ENCODE data around the gene SCLT1.

Gene SCLT1

GRCh38 chr4:129117705-129118104 lies 24.4 kb upstream of the SCLT1 start:
- H3K4me3 ChIP-seq (ENCODE audit: low read depth, low read length) = no peak overlapping the region
- TF ChIP-seq, protein P1, sequence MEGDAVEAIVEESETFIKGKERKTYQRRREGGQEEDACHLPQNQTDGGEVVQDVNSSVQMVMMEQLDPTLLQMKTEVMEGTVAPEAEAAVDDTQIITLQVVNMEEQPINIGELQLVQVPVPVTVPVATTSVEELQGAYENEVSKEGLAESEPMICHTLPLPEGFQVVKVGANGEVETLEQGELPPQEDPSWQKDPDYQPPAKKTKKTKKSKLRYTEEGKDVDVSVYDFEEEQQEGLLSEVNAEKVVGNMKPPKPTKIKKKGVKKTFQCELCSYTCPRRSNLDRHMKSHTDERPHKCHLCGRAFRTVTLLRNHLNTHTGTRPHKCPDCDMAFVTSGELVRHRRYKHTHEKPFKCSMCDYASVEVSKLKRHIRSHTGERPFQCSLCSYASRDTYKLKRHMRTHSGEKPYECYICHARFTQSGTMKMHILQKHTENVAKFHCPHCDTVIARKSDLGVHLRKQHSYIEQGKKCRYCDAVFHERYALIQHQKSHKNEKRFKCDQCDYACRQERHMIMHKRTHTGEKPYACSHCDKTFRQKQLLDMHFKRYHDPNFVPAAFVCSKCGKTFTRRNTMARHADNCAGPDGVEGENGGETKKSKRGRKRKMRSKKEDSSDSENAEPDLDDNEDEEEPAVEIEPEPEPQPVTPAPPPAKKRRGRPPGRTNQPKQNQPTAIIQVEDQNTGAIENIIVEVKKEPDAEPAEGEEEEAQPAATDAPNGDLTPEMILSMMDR (conservative IDR thresholded peaks at IDR 0.05; ENCODE audit: low read depth, low read length) = no peak
- DNase-seq (ENCODE audit: low read depth) = no peak

DNA sequence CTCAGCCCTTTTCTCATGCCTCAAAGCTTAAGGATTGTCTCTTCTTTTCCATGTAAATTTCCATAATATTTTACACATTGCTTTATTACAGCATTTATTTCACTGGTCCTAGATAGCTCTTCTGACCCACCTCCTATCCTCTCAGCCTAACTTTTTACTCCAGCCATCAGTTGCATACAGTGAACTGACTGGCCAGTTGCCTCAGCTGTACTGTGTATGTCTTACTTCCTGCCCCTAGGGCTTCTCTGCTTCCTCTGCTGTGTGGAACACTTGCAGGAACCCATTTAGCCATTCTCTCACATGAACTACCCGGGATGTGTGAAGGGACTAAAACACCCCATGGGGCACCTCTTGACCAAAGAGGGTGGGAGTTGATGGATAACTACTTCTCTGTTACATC lies 20.6 kb upstream of the SCLT1 start:
- TF ChIP-seq, protein P1 (conservative IDR thresholded peaks at IDR 0.05; ENCODE audit: low read depth, low read length) = no peak
- DNase-seq (ENCODE audit: low read depth) = no peak

GRCh38 chr4:129113434-129113833 lies 20.1 kb upstream of the SCLT1 start:
- TF ChIP-seq, protein P1 (conservative IDR thresholded peaks at IDR 0.05; ENCODE audit: low read depth, low read length) = no peak
- no peak overlapping the region for H3K4me3 ChIP-seq (ENCODE audit: low read depth, low read length)
- no peak for DNase-seq (ENCODE audit: low read depth)

More for the DNA sequence above, 20.6 kb upstream of the SCLT1 start:
- H3K4me3 ChIP-seq (ENCODE audit: low read depth, low read length) = no peak overlapping the region

GRCh38 chr4:129111919-129112318 lies 18.6 kb upstream of the SCLT1 start:
- no peak overlapping the region for H3K4me3 ChIP-seq (ENCODE audit: low read depth, low read length)
- TF ChIP-seq, protein P1 (conservative IDR thresholded peaks at IDR 0.05; ENCODE audit: low read depth, low read length) = no peak
- no peak for DNase-seq (ENCODE audit: low read depth)

DNA sequence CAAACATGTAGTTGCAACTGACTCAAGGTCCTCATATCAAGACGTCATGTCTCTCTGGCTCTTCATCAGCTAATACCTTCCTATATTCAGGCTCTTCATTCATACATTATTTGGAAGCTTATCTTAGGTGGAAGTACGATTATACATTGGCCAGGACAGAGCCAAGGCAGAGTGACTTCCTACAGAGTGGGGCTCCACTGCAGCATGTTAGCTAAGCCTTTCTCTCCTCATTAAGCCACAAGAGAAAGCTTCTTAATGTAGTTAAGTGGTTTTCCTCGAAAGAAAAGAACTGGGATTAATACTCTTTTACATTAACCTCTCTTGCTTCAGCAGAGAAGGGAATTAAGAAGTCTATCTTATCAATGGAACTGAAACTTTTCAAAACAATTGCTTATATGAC lies 17.6 kb upstream of the SCLT1 start:
- TF ChIP-seq, protein P1 (conservative IDR thresholded peaks at IDR 0.05; ENCODE audit: low read depth, low read length) = no peak
- DNase-seq (ENCODE audit: low read depth) = no peak
- no peak overlapping the region for H3K4me3 ChIP-seq (ENCODE audit: low read depth, low read length)

DNA sequence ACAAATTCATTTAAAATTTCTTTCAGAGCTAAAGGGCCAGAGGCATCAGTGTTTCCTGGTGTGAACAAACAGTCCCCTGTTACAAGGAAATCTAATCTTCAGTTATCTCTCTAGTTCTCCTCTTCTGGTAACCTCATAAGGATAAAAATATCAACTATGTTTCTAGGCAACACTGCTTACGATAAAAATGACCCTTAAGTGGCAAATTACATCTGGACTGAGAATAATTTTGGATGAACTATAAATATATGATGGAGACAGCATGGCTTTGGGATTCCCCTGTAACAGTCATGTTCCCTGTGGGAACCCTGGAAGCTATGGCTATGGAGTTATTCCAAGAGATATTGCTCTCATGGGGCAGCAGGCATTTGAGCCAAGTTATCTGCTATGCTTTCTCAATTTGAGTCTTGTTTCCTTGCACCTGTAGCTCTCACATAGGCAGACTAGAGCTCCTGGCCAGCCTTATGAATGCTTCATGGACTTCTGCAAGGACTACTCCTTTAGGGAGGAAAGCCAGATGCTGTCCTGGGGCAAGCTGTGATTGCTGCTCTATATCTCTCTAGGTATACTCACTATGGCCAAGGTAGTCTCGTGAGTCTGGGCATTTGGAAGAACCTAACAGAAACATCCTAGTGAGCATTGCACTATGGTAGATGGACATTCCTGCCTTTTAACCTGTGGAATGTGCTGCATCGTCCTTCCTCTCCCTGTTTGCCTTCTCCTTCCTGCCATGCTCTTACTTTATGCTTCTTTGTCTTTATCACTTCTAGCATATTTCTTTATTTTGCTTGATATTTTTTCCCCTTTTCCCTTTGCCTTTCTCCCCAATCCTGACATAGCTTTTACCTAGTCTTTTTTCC lies 16.9 kb upstream of the SCLT1 start:
- TF ChIP-seq, protein P1 (conservative IDR thresholded peaks at IDR 0.05; ENCODE audit: low read depth, low read length) = no peak
- peak; percentile 21 for DNase-seq (ENCODE audit: low read depth)
- no peak overlapping the region for H3K4me3 ChIP-seq (ENCODE audit: low read depth, low read length)

- TF ChIP-seq, protein P1 (conservative IDR thresholded peaks at IDR 0.05; ENCODE audit: low read depth, low read length) = no peak
- no peak overlapping the region for H3K4me3 ChIP-seq (ENCODE audit: low read depth, low read length)
- DNase-seq (ENCODE audit: low read depth) = no peak
Observed at GRCh38 chr4:129098531-129099001, 5.2 kb upstream of the SCLT1 start.
